ENCODE measurements around the gene WTIP. TPM values are rescaled to one million over a fixed set of nuclear protein-coding genes. Genes with fewer than 3 reads are reported as not detected.

The WTIP gene
- total RNA-seq, 1 donor from 2014 or later = 1.0 TPM

- H3K4me3 Mint-ChIP-seq (ENCODE audit: low read depth) = no peak overlapping the region
- no peaks in the 10 kb centered on the region for H3K27me3 Mint-ChIP-seq (ENCODE audit: low read depth)
- H3K9me3 Mint-ChIP-seq = peaks cover 9% of the 10 kb centered on the region
- no peak for DNase-seq (ENCODE audit: low spot score)
- no peaks in the 10 kb centered on the region for H3K4me1 Mint-ChIP-seq (ENCODE audit: low read depth)
- H3K36me3 Mint-ChIP-seq (ENCODE audit: low read depth) = no peaks in the 10 kb centered on the region
- H3K27ac Mint-ChIP-seq = no peak overlapping the region
- intact Hi-C loops (cut with micrococcal nuclease) = no loop called here
These were observed 32.2 kb downstream of the WTIP start for GRCh38 chr19:34513767-34514166.

- H3K27me3 Mint-ChIP-seq (ENCODE audit: low read depth) = no peaks in the 10 kb centered on the region
- H3K4me3 Mint-ChIP-seq (ENCODE audit: low read depth) = no peak overlapping the region
- no peak overlapping the region for H3K27ac Mint-ChIP-seq
- no peaks in the 10 kb centered on the region for H3K36me3 Mint-ChIP-seq (ENCODE audit: low read depth)
- H3K4me1 Mint-ChIP-seq (ENCODE audit: low read depth) = no peaks in the 10 kb centered on the region
- H3K9me3 Mint-ChIP-seq = no peaks in the 10 kb centered on the region
- no peak for DNase-seq (ENCODE audit: low spot score)
- intact Hi-C loops (cut with micrococcal nuclease) = no loop called here
These were observed 38.0 kb downstream of the WTIP start for GRCh38 chr19:34519602-34520001.

GRCh38 chr19:34523408-34523807 is 41.9 kb downstream of the WTIP start:
- DNase-seq (ENCODE audit: low spot score) = no peak
- H3K9me3 Mint-ChIP-seq = no peaks in the 10 kb centered on the region
- H3K27me3 Mint-ChIP-seq (ENCODE audit: low read depth) = no peaks in the 10 kb centered on the region
- no peak overlapping the region for H3K4me3 Mint-ChIP-seq (ENCODE audit: low read depth)
- H3K4me1 Mint-ChIP-seq (ENCODE audit: low read depth) = no peaks in the 10 kb centered on the region
- no peak overlapping the region for H3K27ac Mint-ChIP-seq
- intact Hi-C loops (cut with micrococcal nuclease) = no loop called here
- H3K36me3 Mint-ChIP-seq (ENCODE audit: low read depth) = no peaks in the 10 kb centered on the region

GRCh38 chr19:34525001-34525400 is 43.4 kb downstream of the WTIP start:
- Mint-ChIP-seq H3K9me3 (no peaks in the 10 kb centered on the region), H3K4me1 (ENCODE audit: low read depth) (no peaks in the 10 kb centered on the region), H3K27ac (no peak overlapping the region), H3K4me3 (ENCODE audit: low read depth) (no peak overlapping the region), H3K36me3 (ENCODE audit: low read depth) (no peaks in the 10 kb centered on the region), H3K27me3 (ENCODE audit: low read depth) (peaks cover 1% of the 10 kb centered on the region)
- intact Hi-C loops (cut with micrococcal nuclease) = no loop called here
- no peak for DNase-seq (ENCODE audit: low spot score)

GRCh38 chr19:34534206-34534605 is 52.6 kb downstream of the WTIP start:
- Mint-ChIP-seq H3K9me3 (no peaks in the 10 kb centered on the region), H3K27me3 (ENCODE audit: low read depth) (peaks cover 5% of the 10 kb centered on the region), H3K4me1 (ENCODE audit: low read depth) (no peaks in the 10 kb centered on the region), H3K27ac (no peak overlapping the region), H3K4me3 (ENCODE audit: low read depth) (no peak overlapping the region), H3K36me3 (ENCODE audit: low read depth) (no peaks in the 10 kb centered on the region)
- intact Hi-C loops (cut with micrococcal nuclease) = no loop called here
- no peak for DNase-seq (ENCODE audit: low spot score)

GRCh38 chr19:34539396-34539795 is 57.8 kb downstream of the WTIP start:
- Mint-ChIP-seq H3K36me3 (ENCODE audit: low read depth) (no peaks in the 10 kb centered on the region), H3K9me3 (peaks cover 35% of the 10 kb centered on the region), H3K4me1 (ENCODE audit: low read depth) (no peaks in the 10 kb centered on the region), H3K27ac (no peak overlapping the region), H3K4me3 (ENCODE audit: low read depth) (no peak overlapping the region), H3K27me3 (ENCODE audit: low read depth) (peaks cover 4% of the 10 kb centered on the region)
- DNase-seq (ENCODE audit: low spot score) = no peak
- intact Hi-C loops (cut with micrococcal nuclease) = no loop called here

GRCh38 chr19:34540811-34541557 is 59.4 kb downstream of the WTIP start:
- Mint-ChIP-seq H3K27ac (no peak overlapping the region), H3K9me3 (peaks cover 38% of the 10 kb centered on the region), H3K27me3 (ENCODE audit: low read depth) (peaks cover 1% of the 10 kb centered on the region), H3K4me1 (ENCODE audit: low read depth) (no peaks in the 10 kb centered on the region), H3K4me3 (ENCODE audit: low read depth) (no peak overlapping the region), H3K36me3 (ENCODE audit: low read depth) (no peaks in the 10 kb centered on the region)
- intact Hi-C loops (cut with micrococcal nuclease) = no loop called here
- no peak for DNase-seq (ENCODE audit: low spot score)

- Mint-ChIP-seq H3K9me3 (peaks cover 29% of the 10 kb centered on the region), H3K27me3 (ENCODE audit: low read depth) (no peaks in the 10 kb centered on the region)
- intact Hi-C loops (cut with micrococcal nuclease) = no loop called here
These were observed 68.3 kb downstream of the WTIP start for GRCh38 chr19:34549833-34550232.

GRCh38 chr19:34555447-34555846 is 73.9 kb downstream of the WTIP start:
- H3K27me3 Mint-ChIP-seq (ENCODE audit: low read depth) = no peaks in the 10 kb centered on the region
- no peak overlapping the region for H3K27ac Mint-ChIP-seq
- no peak overlapping the region for H3K4me3 Mint-ChIP-seq (ENCODE audit: low read depth)
- peaks cover 1% of the 10 kb centered on the region for H3K9me3 Mint-ChIP-seq
- intact Hi-C loops (cut with micrococcal nuclease) = no loop called here
- DNase-seq (ENCODE audit: low spot score) = no peak
- no peaks in the 10 kb centered on the region for H3K36me3 Mint-ChIP-seq (ENCODE audit: low read depth)
- no peaks in the 10 kb centered on the region for H3K4me1 Mint-ChIP-seq (ENCODE audit: low read depth)

More at GRCh38 chr19:34549833-34550232, 68.3 kb downstream of the WTIP start:
- no peaks in the 10 kb centered on the region for H3K36me3 Mint-ChIP-seq (ENCODE audit: low read depth)
- H3K4me1 Mint-ChIP-seq (ENCODE audit: low read depth) = no peaks in the 10 kb centered on the region
- DNase-seq (ENCODE audit: low spot score) = no peak
- H3K27ac Mint-ChIP-seq = no peak overlapping the region
- no peak overlapping the region for H3K4me3 Mint-ChIP-seq (ENCODE audit: low read depth)

- H3K27ac Mint-ChIP-seq = no peak overlapping the region
- H3K27me3 Mint-ChIP-seq (ENCODE audit: low read depth) = no peaks in the 10 kb centered on the region
- no peaks in the 10 kb centered on the region for H3K4me1 Mint-ChIP-seq (ENCODE audit: low read depth)
- DNase-seq (ENCODE audit: low spot score) = no peak
- no peak overlapping the region for H3K4me3 Mint-ChIP-seq (ENCODE audit: low read depth)
- H3K36me3 Mint-ChIP-seq (ENCODE audit: low read depth) = no peaks in the 10 kb centered on the region
- H3K9me3 Mint-ChIP-seq = no peaks in the 10 kb centered on the region
- intact Hi-C loops (cut with micrococcal nuclease) = no loop called here
These were observed 74.9 kb downstream of the WTIP start for GRCh38 chr19:34556488-34556887.

GRCh38 chr19:34559045-34559444 is 77.5 kb downstream of the WTIP start:
- Mint-ChIP-seq H3K27ac (no peak overlapping the region), H3K27me3 (ENCODE audit: low read depth) (no peaks in the 10 kb centered on the region), H3K4me1 (ENCODE audit: low read depth) (no peaks in the 10 kb centered on the region), H3K4me3 (ENCODE audit: low read depth) (no peak overlapping the region), H3K9me3 (peaks cover 1% of the 10 kb centered on the region), H3K36me3 (ENCODE audit: low read depth) (no peaks in the 10 kb centered on the region)
- intact Hi-C loops (cut with micrococcal nuclease) = no loop called here
- no peak for DNase-seq (ENCODE audit: low spot score)

- no peak for DNase-seq (ENCODE audit: low spot score)
- Mint-ChIP-seq H3K27me3 (ENCODE audit: low read depth) (no peaks in the 10 kb centered on the region), H3K9me3 (peaks cover 11% of the 10 kb centered on the region)
These were observed 78.7 kb downstream of the WTIP start for GRCh38 chr19:34560229-34560628.

More at GRCh38 chr19:34560229-34560628, 78.7 kb downstream of the WTIP start:
- H3K27ac Mint-ChIP-seq = no peak overlapping the region
- H3K4me3 Mint-ChIP-seq (ENCODE audit: low read depth) = no peak overlapping the region
- H3K4me1 Mint-ChIP-seq (ENCODE audit: low read depth) = no peaks in the 10 kb centered on the region
- no peaks in the 10 kb centered on the region for H3K36me3 Mint-ChIP-seq (ENCODE audit: low read depth)
- intact Hi-C loops (cut with micrococcal nuclease) = no loop called here

All from activated T-helper 2 cell treated with anti-CD3 and anti-CD28 coated beads, Interferon-gamma antibody, Interleukin-2, Interleukin-4, amounts not matched to agents 10 μg/mL and 5 μg/mL and 100 μg/mL, durations not matched to agents 14 hours and 24 hours and 36 hours (primary cell).